MM.1S (cell line): ENCODE data around the gene GALNT5.

Experiments used
- DNase-seq: peaks from one replicate; pipeline ENCODE4 v3.0.0-alpha.2; 2015
- H2AFZ ChIP-seq: fragments of 300-600 bp; sonication (generic); 2 replicates; pipeline ENCODE4 v1.6.0; 2016; ENCODE audit warnings: antibody characterized with exemption, low read length
- H3F3A ChIP-seq: fragments of 300-600 bp; sonication (generic); 2 replicates; pipeline ENCODE4 v1.6.1; 2016; ENCODE audit warnings: mild to moderate bottlenecking, antibody characterized with exemption, low read length, moderate library complexity, mixed read lengths; ENCODE audit not compliant: insufficient read depth
- H3K27ac ChIP-seq: fragments of 300-600 bp; sonication (generic); 2 replicates; pipeline ENCODE4 v1.5.1; 2016; ENCODE audit warnings: mild to moderate bottlenecking, low read length
- H3K27me3 ChIP-seq: fragments of 300-600 bp; sonication (generic); replicated peaks from 2 replicates; pipeline ENCODE4 v1.6.0; 2016; ENCODE audit warnings: low read length; ENCODE audit not compliant: insufficient read depth
- H3K36me3 ChIP-seq: fragments of 300-600 bp; sonication (generic); replicated peaks from 2 replicates; pipeline ENCODE4 v1.6.1; 2016; ENCODE audit warnings: mild to moderate bottlenecking, low read length, mixed read lengths; ENCODE audit not compliant: insufficient read depth
- H3K4me1 ChIP-seq: fragments of 300-600 bp; sonication (generic); 2 replicates; pipeline ENCODE4 v1.6.1; 2016; ENCODE audit warnings: low read length, mixed read lengths
- H3K4me2 ChIP-seq: fragments of 300-600 bp; sonication (generic); 2 replicates; pipeline ENCODE4 v1.6.0; 2016; ENCODE audit warnings: low read depth, low read length
- H3K4me3 ChIP-seq: fragments of 300-600 bp; sonication (generic); 2 replicates; pipeline ENCODE4 v1.5.1; 2016; ENCODE audit warnings: low read length, mixed read lengths
- H3K79me2 ChIP-seq: fragments of 300-600 bp; sonication (generic); 2 replicates; pipeline ENCODE4 v1.6.1; 2016; ENCODE audit warnings: mixed run types, low read length, mixed read lengths
- H3K9ac ChIP-seq: fragments of 300-600 bp; sonication (generic); 2 replicates; pipeline ENCODE4 v1.6.1; 2016; ENCODE audit warnings: low read length, mixed read lengths
- H3K9me2 ChIP-seq: fragments of 300-600 bp; sonication (generic); replicated peaks from 2 replicates; pipeline ENCODE4 v1.6.1; 2016; ENCODE audit warnings: mild to moderate bottlenecking, low read length, mixed read lengths; ENCODE audit not compliant: insufficient read depth
- H3K9me3 ChIP-seq: fragments of 300-600 bp; sonication (generic); replicated peaks from 2 replicates; pipeline ENCODE4 v1.6.1; 2016; ENCODE audit warnings: mild to moderate bottlenecking, low read length, mixed read lengths; ENCODE audit not compliant: insufficient read depth
- H4K20me1 ChIP-seq: fragments of 300-600 bp; sonication (generic); 2 replicates; pipeline ENCODE4 v1.6.1; 2016; ENCODE audit warnings: mild to moderate bottlenecking, low read length, moderate library complexity, mixed read lengths; ENCODE audit not compliant: insufficient read depth
- EZH2 ChIP-seq: fragments of 300-600 bp; sonication (generic); optimal IDR thresholded peaks from 2 replicates; pipeline ENCODE3; 2017; ENCODE audit warnings: low read depth, mild to moderate bottlenecking, antibody characterized with exemption, low read length, mixed read lengths
- EZH2phosphoT487 ChIP-seq: fragments of 300-600 bp; sonication (generic); IDR thresholded peaks from 2 replicates; pipeline ENCODE4 v1.6.1; 2018; ENCODE audit warnings: antibody characterized with exemption, low read length
- TF ChIP-seq, protein P1 (sequence below): fragments of 300-600 bp; sonication (generic); IDR thresholded peaks from 2 replicates; pipeline ENCODE4 v1.5.1; 2016; ENCODE audit warnings: antibody characterized with exemption, low read length, mixed read lengths

GALNT5 gene

DNA sequence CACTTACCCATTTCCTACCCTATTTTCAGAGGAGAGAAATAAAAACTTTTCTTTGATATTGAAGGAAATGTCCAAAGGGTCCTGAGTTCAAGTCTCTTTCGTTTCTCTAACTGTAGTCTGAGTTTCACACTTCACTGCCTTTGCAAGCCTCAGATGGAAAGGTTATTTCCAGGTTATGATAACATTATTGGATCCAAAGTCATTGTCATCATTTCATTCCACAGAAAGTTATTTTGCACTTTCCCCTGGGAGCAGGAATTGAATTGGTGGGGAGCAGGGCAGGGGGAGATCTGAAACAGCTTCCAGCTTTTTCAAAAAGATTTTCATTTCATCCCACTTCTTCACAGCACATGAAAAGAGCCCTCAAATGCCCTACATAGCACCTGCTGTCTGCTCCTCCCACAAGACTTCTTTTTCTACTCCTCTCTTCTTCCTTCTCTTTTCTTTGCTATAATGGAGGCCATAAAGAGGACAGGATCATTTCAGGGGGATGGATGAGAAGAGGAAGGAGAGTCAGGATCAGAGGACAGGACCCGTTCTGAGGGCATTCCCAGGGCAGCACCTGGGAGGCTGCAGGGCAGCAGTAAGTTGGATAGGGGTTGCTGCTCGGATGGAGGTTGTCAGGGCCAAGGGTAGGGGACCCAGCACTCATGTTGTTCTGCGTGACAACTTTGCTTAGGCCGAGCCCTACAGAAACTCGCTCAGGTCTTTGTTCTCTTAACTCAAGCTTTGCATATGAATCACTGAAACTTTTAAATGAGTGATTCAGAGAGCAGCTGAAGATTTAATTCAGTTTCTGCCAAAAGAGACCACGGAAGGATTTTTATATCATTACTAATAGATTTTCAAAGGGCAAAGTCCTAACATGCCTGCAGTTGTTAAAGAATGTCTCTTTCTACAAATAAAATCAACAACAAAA is 11.4 kb upstream of the GALNT5 start:
- TF ChIP-seq, protein P1, sequence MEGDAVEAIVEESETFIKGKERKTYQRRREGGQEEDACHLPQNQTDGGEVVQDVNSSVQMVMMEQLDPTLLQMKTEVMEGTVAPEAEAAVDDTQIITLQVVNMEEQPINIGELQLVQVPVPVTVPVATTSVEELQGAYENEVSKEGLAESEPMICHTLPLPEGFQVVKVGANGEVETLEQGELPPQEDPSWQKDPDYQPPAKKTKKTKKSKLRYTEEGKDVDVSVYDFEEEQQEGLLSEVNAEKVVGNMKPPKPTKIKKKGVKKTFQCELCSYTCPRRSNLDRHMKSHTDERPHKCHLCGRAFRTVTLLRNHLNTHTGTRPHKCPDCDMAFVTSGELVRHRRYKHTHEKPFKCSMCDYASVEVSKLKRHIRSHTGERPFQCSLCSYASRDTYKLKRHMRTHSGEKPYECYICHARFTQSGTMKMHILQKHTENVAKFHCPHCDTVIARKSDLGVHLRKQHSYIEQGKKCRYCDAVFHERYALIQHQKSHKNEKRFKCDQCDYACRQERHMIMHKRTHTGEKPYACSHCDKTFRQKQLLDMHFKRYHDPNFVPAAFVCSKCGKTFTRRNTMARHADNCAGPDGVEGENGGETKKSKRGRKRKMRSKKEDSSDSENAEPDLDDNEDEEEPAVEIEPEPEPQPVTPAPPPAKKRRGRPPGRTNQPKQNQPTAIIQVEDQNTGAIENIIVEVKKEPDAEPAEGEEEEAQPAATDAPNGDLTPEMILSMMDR = no peak
- TF ChIP-seq EZH2phosphoT487 (no peak), EZH2 (no peak)
- no peaks in the 10 kb centered on the region for H4K20me1 ChIP-seq
- no peak for DNase-seq
- H3K36me3 ChIP-seq = no peaks in the 10 kb centered on the region
- no peaks in the 10 kb centered on the region; the same call in 1 of the 2 replicates for H3K9me2 ChIP-seq
- no peaks in the 10 kb centered on the region for H3K4me1 ChIP-seq
- no peaks in the 10 kb centered on the region for H3K27me3 ChIP-seq
- H3K27ac ChIP-seq = no peak overlapping the region
- no peak overlapping the region for H3K4me2 ChIP-seq
- H3K79me2 ChIP-seq = no peaks in the 10 kb centered on the region
- no peak overlapping the region for H3K9ac ChIP-seq
- no peaks in the 10 kb centered on the region for H3F3A ChIP-seq
- no peak overlapping the region for H3K4me3 ChIP-seq
- no peaks in the 10 kb centered on the region for H3K9me3 ChIP-seq
- H2AFZ ChIP-seq = no peak overlapping the region

DNA sequence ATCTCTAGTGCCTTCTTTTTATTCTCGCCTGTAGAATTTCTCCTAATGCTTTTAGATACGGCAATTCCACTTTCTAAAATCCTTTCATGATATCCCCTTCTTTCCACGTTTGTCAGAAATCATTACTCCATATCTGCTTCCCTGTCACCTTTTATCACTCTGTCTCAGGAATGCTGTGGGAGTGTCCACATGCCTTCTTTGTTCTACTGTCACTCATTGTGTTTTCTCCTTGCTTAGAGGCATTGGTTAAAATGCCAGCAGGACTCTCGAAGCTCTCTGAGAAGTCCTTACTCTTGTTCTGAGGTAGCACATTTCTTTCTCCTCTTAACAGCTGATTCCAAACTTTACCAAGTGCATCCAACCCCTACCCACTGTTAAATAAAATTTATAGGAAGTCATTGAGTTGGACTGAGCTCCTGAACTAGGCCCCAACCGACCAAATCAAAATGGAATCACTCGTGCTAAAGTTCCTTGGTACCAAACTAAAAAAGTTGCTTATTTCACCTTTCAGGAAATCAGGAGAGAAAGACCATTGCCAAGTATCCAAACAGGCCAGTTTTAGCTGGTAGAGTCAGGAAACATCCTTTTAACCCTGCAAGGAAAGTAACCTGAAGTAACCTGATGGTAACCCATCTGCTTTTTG is 10.6 kb upstream of the GALNT5 start:
- Histone ChIP-seq H3K4me2 (no peak overlapping the region), H3K9me3 (no peaks in the 10 kb centered on the region), H3K27ac (no peak overlapping the region), H2AFZ (no peak overlapping the region), H3K4me3 (no peak overlapping the region), H3K36me3 (no peaks in the 10 kb centered on the region), H3F3A (no peaks in the 10 kb centered on the region), H3K9me2 (no peaks in the 10 kb centered on the region; the same call in 1 of the 2 replicates), H3K4me1 (no peaks in the 10 kb centered on the region), H3K79me2 (no peaks in the 10 kb centered on the region), H4K20me1 (no peaks in the 10 kb centered on the region), H3K27me3 (no peaks in the 10 kb centered on the region), H3K9ac (no peak overlapping the region)
- no peak for DNase-seq
- TF ChIP-seq, protein P1 = no peak
- TF ChIP-seq EZH2phosphoT487 (no peak), EZH2 (no peak)

DNA sequence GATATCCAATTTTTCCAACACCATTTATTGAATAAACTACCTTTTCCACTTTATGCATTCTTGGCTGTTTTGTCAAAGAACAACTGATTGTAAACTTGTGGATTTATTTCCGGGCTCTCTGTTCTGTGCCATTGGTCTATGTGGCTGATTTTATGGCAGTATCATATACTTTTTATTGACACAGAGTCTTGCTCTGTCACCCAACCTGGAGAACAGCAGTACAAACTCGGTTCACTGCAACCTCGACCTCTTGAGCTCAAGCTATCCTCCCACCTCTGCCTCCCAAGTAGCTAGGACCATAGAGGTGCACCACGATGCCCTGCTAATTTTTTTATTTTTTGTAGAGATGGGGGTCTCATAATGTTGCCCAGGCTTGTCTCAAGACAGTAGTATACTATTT is 6.7 kb upstream of the GALNT5 start:
- Histone ChIP-seq H3K27me3 (no peaks in the 10 kb centered on the region), H3F3A (no peaks in the 10 kb centered on the region), H3K79me2 (no peaks in the 10 kb centered on the region), H3K9me3 (no peaks in the 10 kb centered on the region), H2AFZ (no peak overlapping the region), H3K36me3 (no peaks in the 10 kb centered on the region), H4K20me1 (no peaks in the 10 kb centered on the region), H3K4me2 (no peak overlapping the region), H3K9ac (no peak overlapping the region), H3K4me1 (peaks cover 6% of the 10 kb centered on the region), H3K27ac (no peak overlapping the region), H3K9me2 (no peaks in the 10 kb centered on the region; the same call in 1 of the 2 replicates), H3K4me3 (no peak overlapping the region)
- TF ChIP-seq EZH2 = no peak
- TF ChIP-seq, protein P1 = no peak
- no peak for TF ChIP-seq EZH2phosphoT487
- DNase-seq = no peak
